ENCODE measurements around the gene POR. TPM values are rescaled to one million over a fixed set of nuclear protein-coding genes. Genes with fewer than 3 reads are reported as not detected.

The POR gene
- total and polyA plus RNA-seq, 2 of the 8 experiments (the other 6 are each of a cell fraction or from before 2014, with no cell fraction given): 98.7 to 144 TPM

DNA sequence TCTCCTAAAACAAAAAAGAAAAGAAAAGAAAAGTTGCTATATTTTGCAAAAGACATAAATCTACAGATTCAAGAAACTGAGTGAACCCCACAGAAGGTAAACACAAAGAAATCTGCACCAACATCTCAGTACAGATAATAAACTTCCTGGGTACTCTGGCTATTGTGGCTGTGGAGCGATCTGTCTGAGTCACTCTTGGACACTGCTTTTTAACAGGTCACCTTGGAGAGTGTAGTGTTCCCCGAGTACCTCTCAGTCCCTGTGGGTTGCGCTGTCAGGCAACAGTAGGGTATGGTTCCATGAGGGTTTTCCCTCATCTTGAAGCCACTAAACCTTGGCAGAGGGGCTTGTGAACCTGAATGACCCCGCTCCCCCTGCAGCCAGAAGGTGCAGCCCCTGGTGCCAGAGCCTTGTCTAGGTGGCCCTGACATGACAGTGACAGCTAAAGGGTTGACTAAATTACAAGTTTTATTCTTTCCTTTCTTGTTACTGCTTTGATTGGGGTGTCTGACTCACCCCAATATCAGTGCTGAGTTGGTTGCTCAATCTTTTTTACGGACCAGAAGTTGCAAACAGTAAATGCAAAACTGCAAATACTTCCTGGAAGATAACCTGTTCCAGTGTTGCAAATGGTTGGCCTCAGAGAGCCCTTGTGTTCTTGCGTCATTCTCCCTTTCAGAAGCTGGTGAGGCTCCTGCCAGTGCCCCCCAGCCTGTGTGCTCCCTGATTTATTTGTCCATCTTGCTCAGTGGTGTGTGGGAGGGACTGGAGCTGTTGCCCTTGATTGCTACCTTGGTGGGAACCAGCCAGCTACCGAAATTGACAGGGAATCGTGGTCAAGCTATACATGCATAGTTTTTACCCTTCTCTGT lies 30.6 kb downstream of the POR start:
- peak overlapping the region; percentile 20 for H3K4ac ChIP-seq (replicated peaks; ENCODE audit: insufficient read length, low read depth, low read length)
- H2BK15ac ChIP-seq (ENCODE audit: low read length): no peak overlapping the region
- H3K4me1 ChIP-seq (replicated peaks in 1 of 4; ENCODE audit: control insufficient read depth in 3 of 4, insufficient read depth in 4 of 4, low read length in 3 of 4): no peaks in the 10 kb centered on the region; a peak in 1 of 7 replicates
- H4K20me1 ChIP-seq (replicated peaks in 1 of 2; ENCODE audit: control insufficient read depth in 1 of 2, insufficient read depth in 2 of 2, low read length in 2 of 2): peaks cover 0 to 15% of the 10 kb centered on the region in 2 experiments
- no peak overlapping the region for H4K5ac ChIP-seq (ENCODE audit: insufficient read length, low read depth, low read length)
- H2BK12ac ChIP-seq (ENCODE audit: low read depth, low read length): no peak overlapping the region
- H3K9me3 ChIP-seq (ENCODE audit: insufficient read depth in 2 of 2, low read depth in 1 of 2, low read length in 1 of 2): no peaks in the 10 kb centered on the region
- no peak overlapping the region for H3K4me2 ChIP-seq (ENCODE audit: insufficient read depth in 1 of 2, low read depth in 2 of 2, low read length in 2 of 2)
- no peak overlapping the region for H2AFZ ChIP-seq (ENCODE audit: low read length)
- TF ChIP-seq TCF12 (IDR thresholded peaks at IDR 0.05; ENCODE audit: low read depth, low read length) (no peak), EP300 (IDR thresholded peaks at IDR 0.05; ENCODE audit: borderline replicate concordance in 1 of 2, low read depth in 2 of 2, low read length in 2 of 2) (no peak), RAD21 (IDR thresholded peaks at IDR 0.05 in 1 of 2, conservative IDR thresholded peaks at IDR 0.05 in 1 of 2; ENCODE audit: low read depth in 2 of 2, low read length in 2 of 2) (peak in 1 of 2 experiments; percentile 31; a peak in 1 of 4 replicates)
- TF ChIP-seq, protein P1, sequence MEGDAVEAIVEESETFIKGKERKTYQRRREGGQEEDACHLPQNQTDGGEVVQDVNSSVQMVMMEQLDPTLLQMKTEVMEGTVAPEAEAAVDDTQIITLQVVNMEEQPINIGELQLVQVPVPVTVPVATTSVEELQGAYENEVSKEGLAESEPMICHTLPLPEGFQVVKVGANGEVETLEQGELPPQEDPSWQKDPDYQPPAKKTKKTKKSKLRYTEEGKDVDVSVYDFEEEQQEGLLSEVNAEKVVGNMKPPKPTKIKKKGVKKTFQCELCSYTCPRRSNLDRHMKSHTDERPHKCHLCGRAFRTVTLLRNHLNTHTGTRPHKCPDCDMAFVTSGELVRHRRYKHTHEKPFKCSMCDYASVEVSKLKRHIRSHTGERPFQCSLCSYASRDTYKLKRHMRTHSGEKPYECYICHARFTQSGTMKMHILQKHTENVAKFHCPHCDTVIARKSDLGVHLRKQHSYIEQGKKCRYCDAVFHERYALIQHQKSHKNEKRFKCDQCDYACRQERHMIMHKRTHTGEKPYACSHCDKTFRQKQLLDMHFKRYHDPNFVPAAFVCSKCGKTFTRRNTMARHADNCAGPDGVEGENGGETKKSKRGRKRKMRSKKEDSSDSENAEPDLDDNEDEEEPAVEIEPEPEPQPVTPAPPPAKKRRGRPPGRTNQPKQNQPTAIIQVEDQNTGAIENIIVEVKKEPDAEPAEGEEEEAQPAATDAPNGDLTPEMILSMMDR (IDR thresholded peaks at IDR 0.05; ENCODE audit: control extremely low read depth in 1 of 3, insufficient read depth in 1 of 3, low read depth in 1 of 3, low read length in 3 of 3): peak in 1 of 3 experiments; percentile 11; a peak in 1 of 4 replicates
- TF ChIP-seq, protein P2, sequence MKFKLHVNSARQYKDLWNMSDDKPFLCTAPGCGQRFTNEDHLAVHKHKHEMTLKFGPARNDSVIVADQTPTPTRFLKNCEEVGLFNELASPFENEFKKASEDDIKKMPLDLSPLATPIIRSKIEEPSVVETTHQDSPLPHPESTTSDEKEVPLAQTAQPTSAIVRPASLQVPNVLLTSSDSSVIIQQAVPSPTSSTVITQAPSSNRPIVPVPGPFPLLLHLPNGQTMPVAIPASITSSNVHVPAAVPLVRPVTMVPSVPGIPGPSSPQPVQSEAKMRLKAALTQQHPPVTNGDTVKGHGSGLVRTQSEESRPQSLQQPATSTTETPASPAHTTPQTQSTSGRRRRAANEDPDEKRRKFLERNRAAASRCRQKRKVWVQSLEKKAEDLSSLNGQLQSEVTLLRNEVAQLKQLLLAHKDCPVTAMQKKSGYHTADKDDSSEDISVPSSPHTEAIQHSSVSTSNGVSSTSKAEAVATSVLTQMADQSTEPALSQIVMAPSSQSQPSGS (IDR thresholded peaks at IDR 0.05; ENCODE audit: low read length): no peak
- peaks cover 8% of the 10 kb centered on the region; the same call in 1 of the 2 replicates for H3K79me1 ChIP-seq (ENCODE audit: low read depth, low read length)
- H3K36me3 ChIP-seq (ENCODE audit: control insufficient read depth in 2 of 4, insufficient read depth in 4 of 4, low read length in 3 of 4): no peaks in the 10 kb centered on the region; a peak in 1 of 8 replicates
- H4K91ac ChIP-seq (replicated peaks; ENCODE audit: insufficient read length, low read length): no peak overlapping the region
- peaks cover 0 to 38% of the 10 kb centered on the region in 2 experiments; a peak in 2 of 4 replicates for H3K79me2 ChIP-seq (ENCODE audit: control insufficient read depth in 1 of 2, insufficient read depth in 2 of 2, low read length in 2 of 2)
- no peak overlapping the region for H2BK5ac ChIP-seq (ENCODE audit: low read depth, low read length)
- no peak overlapping the region for H2AK5ac ChIP-seq (ENCODE audit: low read depth, low read length)
- H3K23me2 ChIP-seq (ENCODE audit: low read depth, low read length): no peaks in the 10 kb centered on the region
- ChIA-PET POLR2A (ENCODE audit: partially characterized antibody) (interaction anchor here (0.9 to 3.5 kb wide), 3 partner anchors 12 to 31 kb away, joined by 3 to 12 read pairs (median 3); partner anchors contain the start of gene POR), CTCF (ENCODE audit: partially characterized antibody) (interaction anchor here (1.1 to 3.3 kb wide), 4 partner anchors 15 to 79 kb away, joined by 3 to 13 read pairs (median 7); no protein-coding TSS in a partner anchor)
- no peak overlapping the region for H3K4me3 ChIP-seq (ENCODE audit: extremely low read depth in 1 of 4, insufficient read depth in 2 of 4, low read depth in 3 of 4, low read length in 4 of 4)
- no peak overlapping the region for H3K23ac ChIP-seq (ENCODE audit: insufficient read length)
- FAIRE-seq: no peak
- no peak overlapping the region for H3K27ac ChIP-seq (ENCODE audit: low read depth, low read length)
- H3K56ac ChIP-seq (replicated peaks; ENCODE audit: insufficient read length, low read depth, low read length): no peak overlapping the region
- no peak overlapping the region for H2BK120ac ChIP-seq (replicated peaks; ENCODE audit: low read depth, low read length)
- no peaks in the 10 kb centered on the region for H3K27me3 ChIP-seq (replicated peaks in 1 of 4; ENCODE audit: control insufficient read depth in 3 of 4, extremely low read depth in 1 of 4, insufficient read depth in 3 of 4, low read length in 3 of 4)
- H3K14ac ChIP-seq (ENCODE audit: insufficient read length): no peak overlapping the region
- 89% methylated on average over 8 of the region's 8 CpGs; no CpG with 5 or more reads in 1 of the 2 experiments for WGBS, 2 experiments (ENCODE audit: extremely low coverage in 1 of 2, insufficient coverage in 1 of 2, insufficient read length in 1 of 2, insufficient replicate concordance in 2 of 2, low coverage in 1 of 2, low lambda C conversion rate in 2 of 2, missing lambda C conversion rate in 1 of 2)
- H4K8ac ChIP-seq (ENCODE audit: extremely low read depth, insufficient read depth, low read length): no peak overlapping the region
- H2BK20ac ChIP-seq (ENCODE audit: low read length): no peak overlapping the region
- DNase-seq (ENCODE audit: low read depth in 1 of 2, low spot score in 2 of 2): no peak
- H3K18ac ChIP-seq (ENCODE audit: extremely low read depth, low read length): no peak overlapping the region
- no peak overlapping the region for H3K9ac ChIP-seq (replicated peaks in 1 of 4; ENCODE audit: extremely low read depth in 1 of 4, low read depth in 3 of 4, low read length in 3 of 4)
